ENCODE measurements around the gene SGMS1.

SGMS1 gene

DNA sequence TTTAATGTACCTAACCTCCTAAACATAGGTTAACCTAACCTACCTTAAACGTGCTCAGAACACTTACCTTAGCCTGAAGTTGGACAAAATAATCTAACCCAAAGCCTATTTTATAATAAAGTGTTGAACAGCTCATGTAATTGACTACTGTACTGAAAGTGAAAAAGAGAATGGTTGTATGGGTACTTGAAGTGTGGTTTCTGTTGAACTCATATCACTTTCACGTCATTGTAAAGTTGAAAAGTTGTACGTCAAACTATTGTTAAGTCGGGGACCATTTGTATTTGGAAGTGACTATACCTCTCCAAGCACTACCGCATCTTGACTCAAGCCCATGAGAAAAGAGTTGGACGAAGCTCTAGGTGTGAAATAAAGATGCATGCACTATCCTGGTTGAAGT, 334.6 kb downstream of the SGMS1 start:
- Histone ChIP-seq H3K4me1 (peaks cover 8 to 21% (median 15%) of the 10 kb centered on the region in 10 experiments), H3K9me3 (replicated peaks in 1 of 11) (no peaks in the 10 kb centered on the region), H3K27me3 (no peaks in the 10 kb centered on the region), H3K36me3 (no peaks in the 10 kb centered on the region), H3K4me2 (no peak overlapping the region), H4K20me1 (no peaks in the 10 kb centered on the region), H3K4me3 (no peak overlapping the region), H3K27ac (no peak overlapping the region), H3K9ac (no peak overlapping the region)
- no peak for TF ChIP-seq Cebpa-rat (IDR thresholded peaks at IDR 0.05)

DNA sequence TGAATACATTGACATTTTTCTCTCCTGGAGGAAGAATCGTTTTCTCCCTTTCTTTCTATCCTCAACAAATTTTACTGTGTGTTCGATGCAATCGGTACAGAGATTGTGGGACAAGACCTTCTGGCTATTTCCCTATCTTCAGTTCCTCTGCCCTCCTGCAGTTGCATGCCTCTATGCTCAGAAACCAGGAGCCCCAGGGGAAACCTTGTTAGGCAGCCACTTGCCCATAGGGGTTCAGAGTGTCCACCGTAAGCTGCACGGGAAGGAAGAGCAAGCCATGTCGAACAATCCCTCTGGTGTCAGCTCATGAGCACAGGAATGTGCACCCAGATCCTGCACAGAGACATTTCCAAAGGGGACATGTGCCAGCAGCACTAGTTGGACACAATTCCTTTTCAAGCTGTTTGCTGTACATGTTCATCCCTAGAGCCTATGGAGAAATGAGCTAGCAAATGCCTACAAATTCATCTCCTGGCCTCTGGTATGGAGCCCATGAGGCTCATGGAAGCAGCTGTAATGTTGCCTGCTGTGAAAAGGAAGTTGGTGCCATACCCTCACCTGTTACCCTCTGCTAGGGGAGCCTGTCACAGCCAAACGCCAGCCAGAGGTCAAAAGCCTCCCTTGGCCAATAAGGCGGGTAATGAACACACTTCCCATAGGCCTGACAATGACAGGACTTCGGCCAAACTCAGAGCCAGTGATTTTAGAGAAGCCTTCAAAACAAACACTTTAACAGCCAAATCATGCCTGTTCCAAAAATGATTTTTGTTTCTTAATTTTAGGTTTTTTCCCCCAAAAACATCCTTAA, 336.6 kb downstream of the SGMS1 start:
- Histone ChIP-seq H3K36me3 (no peaks in the 10 kb centered on the region), H3K4me2 (peak overlapping the region; percentile 15 to 67 (median 46); a peak in 21 of 22 replicates), H3K27ac (no peak overlapping the region; a peak in 1 of 22 replicates), H3K27me3 (no peaks in the 10 kb centered on the region), H3K4me3 (no peak overlapping the region), H3K4me1 (peaks cover 8 to 21% (median 15%) of the 10 kb centered on the region in 10 experiments), H4K20me1 (no peaks in the 10 kb centered on the region), H3K9me3 (replicated peaks in 1 of 11) (no peaks in the 10 kb centered on the region), H3K9ac (no peak overlapping the region)
- TF ChIP-seq Cebpa-rat (IDR thresholded peaks at IDR 0.05), result no peak

DNA sequence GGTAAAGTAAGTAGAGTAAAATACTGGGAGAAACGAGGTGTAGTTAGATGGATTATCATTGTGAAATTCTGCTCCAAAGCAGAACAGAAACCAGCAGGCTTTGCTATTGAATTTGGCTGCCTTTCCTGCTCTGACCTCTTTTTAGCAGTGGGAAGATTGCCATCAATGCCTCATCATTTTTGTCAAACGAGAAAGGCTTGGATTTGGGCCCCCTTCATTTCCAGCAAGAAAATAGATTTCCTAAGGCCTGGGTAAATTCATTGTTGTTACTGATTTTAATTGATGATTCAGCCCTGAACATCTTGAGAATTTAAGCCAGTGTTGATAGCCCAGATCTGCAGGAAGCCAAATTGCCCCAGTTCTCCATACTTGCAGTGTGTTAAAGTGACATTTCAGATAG, 337.2 kb downstream of the SGMS1 start:
- no peaks in the 10 kb centered on the region for H4K20me1 ChIP-seq
- H3K4me3 ChIP-seq, result no peak overlapping the region
- peaks cover 8 to 21% (median 15%) of the 10 kb centered on the region in 10 experiments for H3K4me1 ChIP-seq
- H3K27ac ChIP-seq, result no peak overlapping the region; a peak in 1 of 22 replicates
- H3K9me3 ChIP-seq (replicated peaks in 1 of 11), result no peaks in the 10 kb centered on the region; a peak in 1 of 22 replicates
- H3K27me3 ChIP-seq, result no peaks in the 10 kb centered on the region
- TF ChIP-seq Cebpa-rat (IDR thresholded peaks at IDR 0.05), result no peak
- H3K4me2 ChIP-seq, result peak overlapping the region; percentile 15 to 67 (median 46); a peak in 20 of 22 replicates
- no peaks in the 10 kb centered on the region for H3K36me3 ChIP-seq
- no peak overlapping the region for H3K9ac ChIP-seq

DNA sequence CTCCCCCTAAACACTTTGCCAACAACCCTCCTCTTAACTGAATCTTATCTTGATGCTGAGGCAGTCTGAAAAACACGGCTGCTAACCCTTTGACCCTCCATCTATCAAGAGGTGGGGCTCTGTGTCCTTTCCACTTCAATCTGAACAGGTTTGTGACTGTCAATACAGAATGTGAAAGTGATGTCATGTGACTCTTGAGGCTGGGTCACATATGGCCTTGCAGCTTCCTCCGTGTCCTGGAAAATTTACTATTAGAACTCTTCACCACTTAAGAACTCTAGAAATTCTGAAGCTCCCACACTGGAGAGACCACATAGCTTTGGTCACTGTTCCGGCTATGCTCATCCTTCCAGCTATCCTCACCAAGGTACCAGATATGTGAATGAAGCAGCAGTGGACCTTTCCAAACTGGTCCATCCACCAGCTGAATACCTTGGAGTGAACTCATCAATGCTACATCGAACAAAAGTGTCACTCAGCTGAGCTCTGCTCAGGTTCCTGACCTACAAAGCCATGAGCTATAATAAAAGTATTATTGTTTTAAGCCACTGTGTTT, 341.7 kb downstream of the SGMS1 start:
- H3K27ac ChIP-seq, result no peak overlapping the region
- no peak for TF ChIP-seq Cebpa-rat (IDR thresholded peaks at IDR 0.05)
- no peaks in the 10 kb centered on the region for H3K27me3 ChIP-seq
- no peak overlapping the region for H3K9ac ChIP-seq
- no peaks in the 10 kb centered on the region for H4K20me1 ChIP-seq
- H3K9me3 ChIP-seq (replicated peaks in 1 of 11), result peaks cover 0 to 4% (median 0%) of the 10 kb centered on the region in 11 experiments; a peak in 1 of 22 replicates
- no peaks in the 10 kb centered on the region for H3K36me3 ChIP-seq
- H3K4me2 ChIP-seq, result no peak overlapping the region
- H3K4me1 ChIP-seq, result peaks cover 6 to 15% (median 11%) of the 10 kb centered on the region in 10 experiments
- H3K4me3 ChIP-seq, result no peak overlapping the region

DNA sequence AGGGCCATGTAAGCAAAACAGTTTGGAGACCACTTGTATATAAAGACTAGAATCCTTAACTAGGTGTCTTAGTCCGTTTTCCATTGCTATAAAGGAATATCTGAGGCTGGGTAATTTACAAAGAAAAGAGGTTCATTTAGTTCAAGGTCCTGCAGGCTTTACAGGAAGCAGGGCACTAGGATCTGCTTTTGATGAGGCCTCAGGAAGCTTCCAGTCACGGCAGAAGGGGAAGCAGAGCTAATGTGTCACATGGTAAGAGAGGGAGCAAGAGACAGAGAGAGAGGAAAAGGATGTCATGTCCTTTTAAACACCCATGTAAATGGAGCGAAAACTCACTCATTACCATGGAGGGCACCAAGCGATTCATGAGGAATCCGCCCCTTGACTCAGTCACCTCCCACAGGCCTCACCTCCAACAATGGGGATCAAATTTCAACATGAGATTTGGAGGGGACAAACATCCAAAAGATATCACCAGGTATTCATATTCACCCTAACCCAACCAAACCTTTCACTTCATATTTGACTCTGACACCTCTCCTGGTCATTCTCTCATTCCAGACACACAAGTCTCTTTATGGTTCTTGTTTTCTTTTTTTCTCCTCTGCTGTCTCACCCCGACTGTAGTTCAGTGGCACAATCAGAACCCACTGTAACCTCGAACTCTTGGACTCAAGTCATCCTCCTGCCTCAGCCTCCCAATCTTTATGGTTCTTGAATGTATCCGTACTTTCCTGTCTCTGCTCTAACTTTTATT, 342.4 kb downstream of the SGMS1 start:
- H3K27me3 ChIP-seq, result no peaks in the 10 kb centered on the region
- no peaks in the 10 kb centered on the region for H4K20me1 ChIP-seq
- no peak overlapping the region for H3K4me2 ChIP-seq
- peaks cover 0 to 4% (median 0%) of the 10 kb centered on the region in 11 experiments; a peak in 1 of 22 replicates for H3K9me3 ChIP-seq (replicated peaks in 1 of 11)
- no peaks in the 10 kb centered on the region for H3K36me3 ChIP-seq
- no peak overlapping the region for H3K27ac ChIP-seq
- no peak overlapping the region for H3K4me3 ChIP-seq
- peaks cover 0 to 9% (median 4%) of the 10 kb centered on the region in 10 experiments; a peak in 16 of 20 replicates for H3K4me1 ChIP-seq
- no peak for TF ChIP-seq Cebpa-rat (IDR thresholded peaks at IDR 0.05)
- H3K9ac ChIP-seq, result no peak overlapping the region

DNA sequence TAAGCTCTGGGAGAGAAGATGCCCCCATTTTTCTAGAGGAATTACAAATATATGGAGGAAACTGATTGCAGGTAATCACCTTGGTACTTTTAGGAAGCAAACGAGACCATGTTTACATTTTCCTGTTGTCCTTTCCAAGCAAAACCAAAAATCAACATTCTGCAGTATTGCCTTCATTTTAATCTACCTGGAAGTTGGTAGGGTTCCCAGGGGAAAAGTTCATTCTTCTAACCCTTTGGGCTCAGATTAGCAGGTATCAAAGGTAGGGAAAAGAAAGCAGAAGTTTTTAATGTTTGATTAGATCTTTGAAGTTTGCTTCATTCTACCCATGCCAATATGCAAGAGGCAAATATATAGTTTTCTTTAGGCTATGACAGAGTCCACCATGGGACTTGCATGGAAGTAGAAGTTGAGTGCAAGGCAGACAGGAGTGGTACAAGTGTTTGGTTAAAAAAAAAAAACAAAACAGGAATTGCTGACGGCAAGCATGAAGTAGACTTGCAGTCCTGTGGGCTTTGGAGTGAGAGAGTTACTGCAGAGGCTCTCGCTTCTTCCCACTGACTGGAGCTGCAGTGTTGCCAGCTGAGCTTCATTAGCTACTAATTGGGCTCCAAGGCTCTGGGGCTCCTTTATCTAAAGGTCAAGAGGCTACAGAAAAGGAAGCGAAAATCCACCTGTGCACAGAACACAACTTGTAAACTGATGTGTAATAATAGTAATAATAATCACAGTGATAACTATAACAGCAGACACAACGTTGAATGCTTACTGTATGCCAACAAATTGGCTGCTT, 343.5 kb downstream of the SGMS1 start:
- peaks cover 0 to 4% (median 0%) of the 10 kb centered on the region in 11 experiments; a peak in 1 of 22 replicates for H3K9me3 ChIP-seq (replicated peaks in 1 of 11)
- H4K20me1 ChIP-seq, result no peaks in the 10 kb centered on the region
- no peak for TF ChIP-seq Cebpa-rat (IDR thresholded peaks at IDR 0.05)
- no peaks in the 10 kb centered on the region for H3K4me1 ChIP-seq
- no peaks in the 10 kb centered on the region for H3K36me3 ChIP-seq
- no peaks in the 10 kb centered on the region for H3K27me3 ChIP-seq
- H3K4me3 ChIP-seq, result no peak overlapping the region
- no peak overlapping the region for H3K9ac ChIP-seq
- no peak overlapping the region for H3K4me2 ChIP-seq
- no peak overlapping the region for H3K27ac ChIP-seq

DNA sequence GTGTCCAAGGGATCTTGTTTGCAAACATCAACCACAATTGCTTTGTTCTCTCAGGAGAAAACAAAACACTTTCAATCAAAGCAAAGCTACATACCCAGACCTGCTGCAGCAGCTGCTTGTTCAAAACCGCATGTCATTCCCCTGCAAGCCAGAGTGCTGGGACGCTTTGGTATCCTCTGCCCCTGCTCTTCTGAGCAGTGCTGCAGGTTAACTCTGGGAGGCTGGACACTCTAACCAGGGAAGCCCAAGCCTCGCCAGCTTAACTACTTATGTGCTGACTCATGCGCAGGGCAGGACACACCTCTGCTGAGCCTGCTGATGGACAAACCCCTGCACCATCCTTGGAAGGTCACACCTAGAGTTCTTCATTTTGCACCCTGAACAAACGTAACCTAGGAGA, 344.3 kb downstream of the SGMS1 start:
- Histone ChIP-seq H3K4me1 (no peaks in the 10 kb centered on the region), H4K20me1 (no peaks in the 10 kb centered on the region), H3K36me3 (no peaks in the 10 kb centered on the region), H3K27ac (no peak overlapping the region), H3K9ac (no peak overlapping the region), H3K9me3 (replicated peaks in 1 of 11) (peaks cover 0 to 4% (median 0%) of the 10 kb centered on the region in 11 experiments; a peak in 1 of 22 replicates), H3K4me2 (no peak overlapping the region), H3K4me3 (no peak overlapping the region), H3K27me3 (no peaks in the 10 kb centered on the region)
- no peak for TF ChIP-seq Cebpa-rat (IDR thresholded peaks at IDR 0.05)

DNA sequence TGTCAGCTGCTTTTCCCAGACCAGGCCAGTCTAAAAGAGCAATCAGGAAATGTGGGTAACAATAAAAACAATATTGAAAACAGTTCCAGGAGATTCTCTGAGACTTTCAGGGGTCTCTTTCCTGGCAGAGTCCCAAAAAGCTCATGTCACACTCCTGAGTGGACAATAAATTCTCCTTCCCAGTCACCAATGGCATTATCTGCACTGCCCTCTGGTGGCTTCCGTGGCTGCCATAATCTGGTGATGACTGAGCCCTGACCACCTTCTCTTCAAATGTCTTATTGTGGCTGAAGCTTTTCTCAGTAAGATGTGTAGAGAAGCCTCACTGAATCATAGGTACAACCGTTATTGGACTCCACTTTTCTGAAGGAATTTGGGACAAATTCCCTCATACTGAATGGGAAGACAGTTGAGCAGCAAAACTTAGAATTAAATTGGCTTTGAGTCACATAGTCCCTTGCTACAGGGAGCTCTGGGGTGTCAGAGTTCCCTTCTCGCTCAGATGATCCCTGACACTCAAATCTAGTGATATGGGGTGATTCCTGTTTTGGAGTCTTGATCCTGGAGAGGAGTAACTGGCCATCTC, 348.0 kb downstream of the SGMS1 start:
- H3K9me3 ChIP-seq (replicated peaks in 1 of 11), result no peaks in the 10 kb centered on the region
- H3K27ac ChIP-seq, result no peak overlapping the region
- no peak for TF ChIP-seq Cebpa-rat (IDR thresholded peaks at IDR 0.05)
- no peaks in the 10 kb centered on the region for H4K20me1 ChIP-seq
- no peaks in the 10 kb centered on the region for H3K4me1 ChIP-seq
- H3K4me3 ChIP-seq, result no peak overlapping the region
- no peak overlapping the region for H3K4me2 ChIP-seq
- no peak overlapping the region for H3K9ac ChIP-seq
- no peaks in the 10 kb centered on the region for H3K36me3 ChIP-seq
- no peaks in the 10 kb centered on the region for H3K27me3 ChIP-seq

Measured in BLaER1 treated with 17β-estradiol and CSF1 and Interleukin-3, amounts not matched to agents 10 nM and 100 nM (cell line).